Ishikawa (cell line): ENCODE results near the gene EGFLAM.

Experiments
- CEBPB ChIP-seq: IDR thresholded peaks from 2 replicates; pipeline ENCODE4 v1.6.1; 2012
- CREB1 ChIP-seq: IDR thresholded peaks from 2 replicates; pipeline ENCODE4 v1.6.1; 2012; ENCODE audit warnings: low read depth
- EGR1 ChIP-seq: IDR thresholded peaks from 2 replicates; pipeline ENCODE4 v1.6.1; 2012
- EP300 ChIP-seq: IDR thresholded peaks from 2 replicates; pipeline ENCODE4 v1.6.1; 2012; ENCODE audit warnings: borderline replicate concordance
- FOXM1 ChIP-seq: IDR thresholded peaks from 2 replicates; pipeline ENCODE4 v1.6.1; 2012; ENCODE audit warnings: low read depth, borderline replicate concordance
- MAX ChIP-seq: IDR thresholded peaks from 2 replicates; pipeline ENCODE4 v1.6.1; 2012
- NFIC ChIP-seq: IDR thresholded peaks from 2 replicates; pipeline ENCODE4 v1.6.1; 2012
- RAD21 ChIP-seq: IDR thresholded peaks from 2 replicates; pipeline ENCODE4 v1.6.1; 2012; ENCODE audit warnings: low read depth
- REST ChIP-seq: IDR thresholded peaks from 2 replicates; pipeline ENCODE4 v1.6.1; 2012; ENCODE audit warnings: low read depth, mild to moderate bottlenecking
- TAF1 ChIP-seq: IDR thresholded peaks from 2 replicates; pipeline ENCODE4 v1.6.1; 2012; ENCODE audit warnings: low read depth, mild to moderate bottlenecking
- TCF12 ChIP-seq: IDR thresholded peaks from 2 replicates; pipeline ENCODE4 v1.6.1; 2012; ENCODE audit warnings: low read depth
- TEAD4 ChIP-seq: IDR thresholded peaks from 2 replicates; pipeline ENCODE4 v1.6.1; 2012
- USF1 ChIP-seq: IDR thresholded peaks from 2 replicates; pipeline ENCODE4 v1.6.1; 2012
- YY1 ChIP-seq: IDR thresholded peaks from 2 replicates; pipeline ENCODE4 v1.6.1; 2012; ENCODE audit warnings: low read depth
- ZBTB7A ChIP-seq: IDR thresholded peaks from 2 replicates; pipeline ENCODE4 v1.6.1; 2012; ENCODE audit warnings: low read depth

Gene EGFLAM

GRCh38 chr5:38329132-38329715 is 70.9 kb downstream of the EGFLAM start:
- no peak for TF ChIP-seq YY1
- no peak for TF ChIP-seq MAX
- TF ChIP-seq TAF1: no peak
- no peak for TF ChIP-seq CEBPB
- TF ChIP-seq TCF12: no peak
- no peak for TF ChIP-seq FOXM1
- no peak for TF ChIP-seq USF1
- no peak for TF ChIP-seq CREB1
- TF ChIP-seq EGR1: no peak
- TF ChIP-seq ZBTB7A: no peak
- no peak for TF ChIP-seq REST
- TF ChIP-seq TEAD4: no peak
- no peak for TF ChIP-seq RAD21
- no peak for TF ChIP-seq NFIC
- no peak for TF ChIP-seq EP300

GRCh38 chr5:38330207-38330606 is 71.8 kb downstream of the EGFLAM start:
- TF ChIP-seq REST (no peak), TAF1 (no peak), EP300 (no peak), TEAD4 (no peak), EGR1 (no peak), YY1 (no peak), MAX (no peak), USF1 (no peak), FOXM1 (no peak)

- no peak for TF ChIP-seq MAX
- TF ChIP-seq TAF1: no peak
- TF ChIP-seq FOXM1: no peak
- TF ChIP-seq EP300: no peak
- no peak for TF ChIP-seq REST
- TF ChIP-seq USF1: no peak
- no peak for TF ChIP-seq TEAD4
- TF ChIP-seq CEBPB: no peak
- no peak for TF ChIP-seq EGR1
- TF ChIP-seq RAD21: no peak
- TF ChIP-seq TCF12: no peak
- TF ChIP-seq ZBTB7A: no peak
- no peak for TF ChIP-seq CREB1
These were observed 73.5 kb downstream of the EGFLAM start for GRCh38 chr5:38331831-38332230.

GRCh38 chr5:38338455-38338854 is 80.1 kb downstream of the EGFLAM start:
- TF ChIP-seq EP300: no peak
- no peak for TF ChIP-seq NFIC
- TF ChIP-seq USF1: no peak
- no peak for TF ChIP-seq EGR1
- no peak for TF ChIP-seq REST
- no peak for TF ChIP-seq TAF1
